Ovary (tissue), 9 donors: ENCODE results near the gene TAP2. TPM values are rescaled to one million over a fixed set of nuclear protein-coding genes. Genes with fewer than 3 reads are reported as not detected.

Source experiments
- DNase-seq, 5 donors: peaks; one replicate each; pipeline ENCODE4 v3.0.0-alpha.2; 2019 to 2020
- H3K27ac ChIP-seq, 2 donors: fragments of 200-600 bp; one replicate each; pipeline versions ENCODE4 v1.5.1 to v1.8.0; 2019 to 2022
- H3K27me3 ChIP-seq: fragments of 200-600 bp; one replicate; pipeline ENCODE4 v1.8.0; 2022
- H3K36me3 ChIP-seq: fragments of 200-600 bp; sonication (generic); one replicate; pipeline ENCODE4 v1.5.1; 2019
- H3K4me1 ChIP-seq: one replicate; pipeline ENCODE4 v1.8.1; 2013; ENCODE audit warnings: mild to moderate bottlenecking, moderate library complexity; ENCODE audit not compliant: insufficient read depth
- H3K4me3 ChIP-seq: fragments of 200-600 bp; sonication (generic); one replicate; pipeline ENCODE4 v1.5.1; 2017
- H3K9me3 ChIP-seq, 2 donors: fragments of 200-600 bp in 1 of 2; sonication (generic) in 1 of 2; one replicate each; pipeline versions ENCODE4 v1.5.1 to v1.8.1; 2013 to 2019; ENCODE audit warnings: mild to moderate bottlenecking in 1 of 2, moderate library complexity in 1 of 2
- EP300 ChIP-seq: sonication (generic); formaldehyde crosslinking; IDR thresholded peaks from one replicate; pipeline ENCODE4 v1.6.1; 2017; ENCODE audit warnings: antibody characterized with exemption
- POLR2A ChIP-seq: fragments of 450-650 bp; IDR thresholded peaks from one replicate; pipeline ENCODE4 v1.6.1; 2017; ENCODE audit warnings: antibody characterized with exemption, mild to moderate bottlenecking, moderate library complexity
- WGBS, 3 donors: extraction: QIAGEN DNeasy Blood & Tissue Kit in 1 of 3; methylation state at CpG; one replicate each; pipeline versions ENCODE4 v1.1.5 to v1.1.7; 2013 to 2017; 5-methylcytosine and 5-hydroxymethylcytosine counted together
- intact Hi-C, 4 donors: fragments of 100-400 bp; cut with DNase I; formaldehyde crosslinking; loops; one replicate each; pipeline versions ENCODE4 v1.11.0 to v1.15.1; 2022 to 2023
- polyA plus RNA-seq, 2 donors: library from polyadenylated mRNA; stranded (reverse); fragments of 200-250 nt in 1 of 2; fragments of 350-450 nt in 1 of 2; fragmentation: Illumina TruSeq in 1 of 2; extraction: RNeasy Lipid Tissue Mini Kit (QIAGEN cat#74804) in 1 of 2; gene quantifications; one replicate each; pipeline ENCODE4 v1.2.3, GENCODE V29; 2013 to 2014
- total RNA-seq, 7 donors: library from RNA; depleted of rRNA in 2 of 7; stranded (reverse); fragments of >200 nt in 2 of 7; fragmentation: NEBNext Ultra II Directional in 3 of 7; extraction: Animal tissue kit (Norgen Biotek cat#: 25700) in 3 of 7; gene quantifications; one replicate each; pipeline versions ENCODE4 v1.1.0 to v1.2.4, GENCODE V29; 2016 to 2023
- TF ChIP-seq, protein P1 (sequence below), 3 donors: fragments of 450-650 bp in 2 of 3; fragments of 200-600 bp in 1 of 3; IDR thresholded peaks; one replicate each; pipeline versions ENCODE4 v1.5.1 to v1.8.0; 2016 to 2022; ENCODE audit warnings: antibody characterized with exemption in 3 of 3, mild to moderate bottlenecking in 1 of 3
- donor health status: DM: no; HTN: no; CAD: no; lungs with moderate emphysema.
- donor health status: DM: no; HTN: no; CAD: no.
- donor health status: Bipolar disorder and iron deficiency.
- donor health status: DM: yes; HTN: yes; CAD: no.
- donor health status: DM: no; HTN: no; CAD: no.
- donor health status: DM: yes; HTN: yes; CAD: no.

The TAP2 gene
- total and polyA plus RNA-seq, 9 donors: 8.9 to 23.8 (median 17.9) TPM

GRCh38 chr6:32840604-32841246, 2.2 kb upstream of the TAP2 start:
- H3K27ac ChIP-seq: no peak overlapping the region
- no peaks in the 10 kb centered on the region for H3K27me3 ChIP-seq
- H3K9me3 ChIP-seq: no peaks in the 10 kb centered on the region
- no peak for DNase-seq
- 88 to 92% (median 90%) methylated on average over 9 of the region's 9 CpGs for WGBS, 3 donors
- peaks cover 9% of the 10 kb centered on the region for H3K4me1 ChIP-seq
- TF ChIP-seq POLR2A (no peak), EP300 (no peak)
- TF ChIP-seq, protein P1, sequence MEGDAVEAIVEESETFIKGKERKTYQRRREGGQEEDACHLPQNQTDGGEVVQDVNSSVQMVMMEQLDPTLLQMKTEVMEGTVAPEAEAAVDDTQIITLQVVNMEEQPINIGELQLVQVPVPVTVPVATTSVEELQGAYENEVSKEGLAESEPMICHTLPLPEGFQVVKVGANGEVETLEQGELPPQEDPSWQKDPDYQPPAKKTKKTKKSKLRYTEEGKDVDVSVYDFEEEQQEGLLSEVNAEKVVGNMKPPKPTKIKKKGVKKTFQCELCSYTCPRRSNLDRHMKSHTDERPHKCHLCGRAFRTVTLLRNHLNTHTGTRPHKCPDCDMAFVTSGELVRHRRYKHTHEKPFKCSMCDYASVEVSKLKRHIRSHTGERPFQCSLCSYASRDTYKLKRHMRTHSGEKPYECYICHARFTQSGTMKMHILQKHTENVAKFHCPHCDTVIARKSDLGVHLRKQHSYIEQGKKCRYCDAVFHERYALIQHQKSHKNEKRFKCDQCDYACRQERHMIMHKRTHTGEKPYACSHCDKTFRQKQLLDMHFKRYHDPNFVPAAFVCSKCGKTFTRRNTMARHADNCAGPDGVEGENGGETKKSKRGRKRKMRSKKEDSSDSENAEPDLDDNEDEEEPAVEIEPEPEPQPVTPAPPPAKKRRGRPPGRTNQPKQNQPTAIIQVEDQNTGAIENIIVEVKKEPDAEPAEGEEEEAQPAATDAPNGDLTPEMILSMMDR (IDR thresholded peaks at IDR 0.05): no peak
- H3K36me3 ChIP-seq: no peaks in the 10 kb centered on the region
- intact Hi-C loops: no loop called here
- H3K4me3 ChIP-seq: no peak overlapping the region

GRCh38 chr6:32839356-32839755, 817 bp upstream of the TAP2 start:
- no peak overlapping the region for H3K4me3 ChIP-seq
- intact Hi-C loops: loop anchor here in 2 of 4 donors (2.0 to 5.0 kb wide), 2 partner anchors 13 to 33 kb away; partner anchors contain the start of gene TAP1 (in 1 of the 2)
- TF ChIP-seq POLR2A (no peak), EP300 (no peak)
- TF ChIP-seq, protein P1 (IDR thresholded peaks at IDR 0.05): no peak
- H3K27me3 ChIP-seq: no peaks in the 10 kb centered on the region
- H3K27ac ChIP-seq: peak overlapping the region; percentile 20 to 79
- WGBS, 3 donors: 85 to 92% (median 88%) methylated on average over 15 of the region's 15 CpGs
- peaks cover 9% of the 10 kb centered on the region for H3K4me1 ChIP-seq
- no peak for DNase-seq
- no peaks in the 10 kb centered on the region for H3K9me3 ChIP-seq
- no peaks in the 10 kb centered on the region for H3K36me3 ChIP-seq

DNA sequence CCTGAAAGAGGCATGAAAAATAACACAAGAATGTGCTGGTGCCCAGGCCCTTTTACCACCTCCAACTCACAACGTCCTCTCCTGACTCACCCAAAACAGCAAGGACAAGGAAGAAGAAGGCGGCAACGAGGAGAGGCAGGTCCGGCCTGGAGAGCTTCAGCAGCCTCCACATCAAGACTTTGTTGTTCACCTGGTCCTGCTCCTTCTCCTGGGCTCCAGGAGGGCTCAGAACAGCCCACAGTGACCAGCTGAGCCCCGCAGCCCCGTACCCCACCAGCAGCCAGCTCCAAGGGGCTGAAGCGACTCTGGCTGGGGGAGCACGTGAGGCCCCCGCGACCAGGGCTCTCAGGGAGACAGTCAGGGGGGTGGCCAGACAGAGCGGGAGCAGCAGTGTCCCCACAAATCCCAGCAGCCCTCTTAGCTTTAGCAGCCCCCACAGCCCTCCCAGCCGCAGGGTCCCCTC, 857 bp downstream of the TAP2 start:
- intact Hi-C loops: loop anchor here in 2 of 4 donors (2.0 to 5.0 kb wide), 2 partner anchors 15 to 35 kb away; partner anchors contain the start of gene TAP1 (in 1 of the 2)
- no peak for DNase-seq
- Histone ChIP-seq H3K36me3 (no peaks in the 10 kb centered on the region), H3K9me3 (no peaks in the 10 kb centered on the region), H3K27me3 (no peaks in the 10 kb centered on the region), H3K27ac (peak overlapping the region; percentile 79 to 95), H3K4me3 (peak overlapping the region; percentile 92), H3K4me1 (peaks cover 7% of the 10 kb centered on the region)
- 11 to 23% (median 12%) methylated on average over 12 of the region's 12 CpGs for WGBS, 3 donors
- TF ChIP-seq, protein P1 (IDR thresholded peaks at IDR 0.05): no peak
- TF ChIP-seq POLR2A: no peak
- TF ChIP-seq EP300: no peak

- Histone ChIP-seq H3K4me1 (peaks cover 4% of the 10 kb centered on the region), H3K9me3 (no peaks in the 10 kb centered on the region), H3K27me3 (no peaks in the 10 kb centered on the region), H3K4me3 (no peak overlapping the region), H3K27ac (no peak overlapping the region), H3K36me3 (no peaks in the 10 kb centered on the region)
- 90 to 94% (median 92%) methylated on average over 2 of the region's 2 CpGs for WGBS, 3 donors
- TF ChIP-seq EP300 (no peak), POLR2A (no peak)
- TF ChIP-seq, protein P1 (IDR thresholded peaks at IDR 0.05): no peak
- intact Hi-C loops: loop anchor here in 2 of 4 donors (5.0 kb wide), 1 partner anchor 35 kb away; no protein-coding TSS in a partner anchor
- DNase-seq: no peak
Observed at GRCh38 chr6:32836873-32837272, 1.7 kb downstream of the TAP2 start.
